NCI-H526 treated with DMSO at 0.1 percent for 48 hours (cell line): ENCODE data around the gene CTXN1.
"Not testable (repeated sequence)": the region's sequence is repeated elsewhere in the genome, so short reads cannot be mapped to it uniquely, and the experiment has no call there.

Experiments used
- DNase-seq: peaks from one replicate; lab custom pipeline; 2025; lab: John Stamatoyannopoulos, UW

Gene CTXN1

GRCh38 chr19:7926021-7926726, at the start of gene CTXN1:
CTXN1 (minus strand) TSS chr19:7926135; CDS start chr19:7925538, 597 bp downstream.
- no peak for DNase-seq

GRCh38 chr19:7975037-7975436, 49.1 kb upstream of the CTXN1 start:
- DNase-seq: no peak

- DNase-seq: no peak
Measured at GRCh38 chr19:7973883-7974282, 47.9 kb upstream of the CTXN1 start.

GRCh38 chr19:7971553-7972520, 45.9 kb upstream of the CTXN1 start:
- no peak for DNase-seq

- DNase-seq: no peak
Measured at GRCh38 chr19:7970716-7971448, 44.9 kb upstream of the CTXN1 start.

- DNase-seq: no peak
Measured at GRCh38 chr19:7969555-7969939, 43.6 kb upstream of the CTXN1 start.

- no peak for DNase-seq
Measured at GRCh38 chr19:7968796-7969554, 43.0 kb upstream of the CTXN1 start.

- DNase-seq: no peak
Measured at GRCh38 chr19:7968008-7968795, 42.3 kb upstream of the CTXN1 start.

- DNase-seq: no peak
Measured at GRCh38 chr19:7965921-7966665, 40.2 kb upstream of the CTXN1 start.

GRCh38 chr19:7965259-7965841, 39.4 kb upstream of the CTXN1 start:
- no peak for DNase-seq

GRCh38 chr19:7963566-7963965, 37.6 kb upstream of the CTXN1 start:
- no peak for DNase-seq

- no peak for DNase-seq
Measured at GRCh38 chr19:7962644-7963268, 36.8 kb upstream of the CTXN1 start.

GRCh38 chr19:7961920-7962626, 36.1 kb upstream of the CTXN1 start:
- DNase-seq: no peak

GRCh38 chr19:7961082-7961481, 35.1 kb upstream of the CTXN1 start:
- not testable (repeated sequence) for DNase-seq

GRCh38 chr19:7959211-7959610, 33.3 kb upstream of the CTXN1 start:
- no peak for DNase-seq

GRCh38 chr19:7955696-7956095, 29.8 kb upstream of the CTXN1 start:
- DNase-seq: no peak

- DNase-seq: no peak
Measured at GRCh38 chr19:7953576-7953975, 27.6 kb upstream of the CTXN1 start.

- DNase-seq: no peak
Measured at GRCh38 chr19:7953060-7953459, 27.1 kb upstream of the CTXN1 start.

- no peak for DNase-seq
Measured at GRCh38 chr19:7947939-7948338, 22.0 kb upstream of the CTXN1 start.
